ENCODE data around the gene LENG8.
"Not testable (repeated sequence)": the region's sequence is repeated elsewhere in the genome, so short reads cannot be mapped to it uniquely, and the experiment has no call there.

DNA sequence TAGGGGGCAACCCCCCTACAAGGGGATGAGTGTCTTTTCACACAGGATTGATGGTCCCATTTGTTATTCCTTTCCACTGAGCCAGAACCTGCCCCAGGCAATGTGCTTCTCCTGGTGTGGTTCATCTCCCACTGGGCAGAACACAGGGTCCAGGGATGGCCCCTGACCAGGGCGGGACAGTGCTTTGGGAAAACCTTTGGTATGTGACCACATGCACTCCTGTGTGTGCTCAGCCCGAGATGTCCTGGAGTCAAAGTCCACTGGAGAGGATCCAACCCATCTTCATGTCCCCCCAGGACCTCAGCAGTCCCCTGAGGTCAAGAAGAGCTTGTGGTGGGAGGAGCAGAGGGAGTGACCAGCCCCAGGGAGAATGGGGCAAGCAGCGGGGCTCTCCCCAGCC, 59.5 kb downstream of the LENG8 start:
- TF ChIP-seq, protein P1, sequence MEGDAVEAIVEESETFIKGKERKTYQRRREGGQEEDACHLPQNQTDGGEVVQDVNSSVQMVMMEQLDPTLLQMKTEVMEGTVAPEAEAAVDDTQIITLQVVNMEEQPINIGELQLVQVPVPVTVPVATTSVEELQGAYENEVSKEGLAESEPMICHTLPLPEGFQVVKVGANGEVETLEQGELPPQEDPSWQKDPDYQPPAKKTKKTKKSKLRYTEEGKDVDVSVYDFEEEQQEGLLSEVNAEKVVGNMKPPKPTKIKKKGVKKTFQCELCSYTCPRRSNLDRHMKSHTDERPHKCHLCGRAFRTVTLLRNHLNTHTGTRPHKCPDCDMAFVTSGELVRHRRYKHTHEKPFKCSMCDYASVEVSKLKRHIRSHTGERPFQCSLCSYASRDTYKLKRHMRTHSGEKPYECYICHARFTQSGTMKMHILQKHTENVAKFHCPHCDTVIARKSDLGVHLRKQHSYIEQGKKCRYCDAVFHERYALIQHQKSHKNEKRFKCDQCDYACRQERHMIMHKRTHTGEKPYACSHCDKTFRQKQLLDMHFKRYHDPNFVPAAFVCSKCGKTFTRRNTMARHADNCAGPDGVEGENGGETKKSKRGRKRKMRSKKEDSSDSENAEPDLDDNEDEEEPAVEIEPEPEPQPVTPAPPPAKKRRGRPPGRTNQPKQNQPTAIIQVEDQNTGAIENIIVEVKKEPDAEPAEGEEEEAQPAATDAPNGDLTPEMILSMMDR (IDR thresholded peaks at IDR 0.05) = not testable (repeated sequence)
- TF ChIP-seq POLR2A, POLR2AphosphoS5, EP300 (IDR thresholded peaks at IDR 0.05): not testable (repeated sequence)

Measured in stomach (tissue), 4 donors.